ENCODE measurements around the gene MIPOL1.

GRCh38 chr14:37417833-37418232 is 220.1 kb downstream of the MIPOL1 start:
- TF ChIP-seq CTCF (IDR thresholded peaks at IDR 0.05) (no peak), POLR2A (IDR thresholded peaks at IDR 0.05) (no peak)

Data from breast epithelium (tissue), 3 donors.